Myometrial cell (primary cell): ENCODE data around the gene NAGA. TPM values are rescaled to one million over a fixed set of nuclear protein-coding genes. Genes with fewer than 3 reads are reported as not detected.

Experiments used
- total RNA-seq: library from RNA; depleted of rRNA; stranded (reverse); fragments of >200 nt; gene quantifications from 2 replicates; pipeline ENCODE4 v1.2.3, GENCODE V29; 2015

Gene NAGA
- 55.3 and 63.1 TPM in 2 replicates for total RNA-seq

DNA sequence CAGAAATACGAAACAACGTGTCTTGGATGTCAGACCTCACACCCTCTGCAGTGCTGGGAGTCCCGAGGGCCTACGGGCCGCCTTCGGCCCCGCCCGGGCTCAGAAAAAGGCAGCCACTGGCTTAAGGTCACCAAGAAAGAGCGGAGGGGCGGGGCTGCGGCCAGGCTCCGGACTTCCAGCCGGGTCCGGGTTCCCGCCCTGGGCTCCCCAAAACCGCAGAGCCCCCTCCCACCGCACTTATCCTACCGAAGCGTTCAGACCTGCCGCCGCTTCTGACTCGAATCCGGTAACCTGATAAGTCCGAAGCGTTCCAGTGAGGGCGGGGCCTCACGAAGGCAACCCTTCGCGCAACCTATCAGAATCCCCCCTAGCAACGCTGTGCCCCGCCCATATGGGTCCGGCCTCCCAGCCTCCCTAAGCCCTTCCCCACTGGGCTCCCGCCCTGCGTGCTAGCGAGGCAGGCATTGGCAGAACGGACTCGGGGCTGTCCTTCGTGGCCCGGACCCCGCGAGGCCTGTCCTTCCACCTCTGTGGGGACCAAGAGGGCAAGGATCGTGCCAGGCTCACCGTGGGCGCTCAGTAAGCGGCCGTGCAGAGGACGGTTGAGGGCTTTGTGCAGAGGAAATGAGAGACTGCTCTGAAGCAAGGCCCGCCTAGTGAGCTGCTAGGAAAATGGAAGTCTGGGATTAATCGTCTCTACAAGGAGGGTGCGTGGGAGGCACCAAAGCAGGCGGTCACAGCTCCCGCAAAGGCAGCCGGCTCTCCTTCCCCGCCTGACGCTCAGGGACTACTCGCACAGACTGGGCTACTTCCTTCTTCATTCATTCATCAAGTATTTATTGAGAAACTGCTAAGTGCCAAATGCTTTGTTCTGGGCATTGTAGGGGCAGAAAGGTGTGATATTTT is at the start of gene NAGA:
Gene NAGA (minus strand): TSS at position 296 of the 906 bp plus-strand sequence. CDS start 515 bp downstream, outside the sequence.

DNA sequence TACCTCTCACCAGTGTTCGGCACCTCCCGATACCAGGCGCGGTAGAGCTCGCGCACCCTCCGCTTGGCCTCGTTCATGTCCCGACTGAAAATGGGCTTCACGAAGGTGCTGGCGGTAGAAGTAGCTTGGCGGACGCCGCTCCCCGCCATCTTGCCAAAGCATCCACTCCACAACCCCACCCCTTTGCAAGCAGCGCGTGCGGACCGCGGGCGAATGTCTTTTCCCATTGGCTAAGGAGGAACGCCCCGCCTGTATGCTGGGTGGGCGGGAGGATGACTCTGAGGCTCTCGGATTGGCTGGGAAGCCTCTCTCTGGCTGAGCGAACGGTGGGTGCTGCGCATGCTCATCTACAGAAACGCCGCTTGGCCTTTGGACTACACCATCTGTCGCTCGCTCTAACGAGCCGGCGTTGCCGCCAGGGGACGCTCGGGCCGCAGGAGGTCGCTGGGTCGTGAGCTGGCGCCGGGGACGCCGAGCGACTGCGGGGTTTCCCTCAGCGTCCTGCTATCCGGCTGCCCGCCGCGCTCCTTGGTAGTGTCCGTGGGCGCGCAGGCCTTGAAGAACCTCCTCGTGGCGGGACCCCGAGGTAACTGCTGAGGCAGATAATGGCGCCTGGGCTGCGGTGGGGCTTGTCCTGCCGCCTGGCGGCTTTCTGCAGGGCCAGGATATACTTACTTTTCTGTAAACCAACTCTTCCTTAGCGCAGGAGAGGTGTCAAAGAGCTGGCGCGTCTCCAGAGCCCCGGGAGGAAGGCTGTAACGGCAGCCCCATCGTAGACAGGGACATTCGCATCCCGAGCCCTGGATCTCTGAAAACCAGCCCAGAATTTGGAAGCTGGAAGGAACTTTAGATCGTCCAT is 20.2 kb upstream of the NAGA start, which contains the start of gene NDUFA6:
Gene NDUFA6 (minus strand): TSS at position 177 of the 859 bp plus-strand sequence. CDS start 28 bp downstream, at position 149.

GRCh38 chr22:42079319-42080251 is 9.0 kb upstream of the NAGA start, which contains the start of gene SMDT1:
TSS of gene SMDT1 (plus strand) at chr22:42079700. CDS start at chr22:42079769, 69 bp downstream.

GRCh38 chr22:42074132-42074811 is 3.7 kb upstream of the NAGA start, which contains the start of gene PHETA2:
TSS of gene PHETA2 (plus strand) at chr22:42074248. CDS start at chr22:42077294, 3,046 bp downstream.

Other genes starting within 250 kb of the NAGA start
- gene SREBF2, start 237.7 kb downstream of the NAGA start, total RNA-seq, result 72.4 and 74.4 TPM in 2 replicates
- gene SHISA8, start 155.7 kb downstream of the NAGA start, total RNA-seq, result not detected in 2 replicates
- 0.18 TPM in 1 of 2 replicates, not detected in the other for gene TNFRSF13C, start 144.0 kb downstream of the NAGA start, total RNA-seq
- gene CENPM, start 123.7 kb downstream of the NAGA start, total RNA-seq, result 43.1 and 43.8 TPM in 2 replicates
- under 0.01 TPM in 1 of 2 replicates, not detected in the other for gene SEPTIN3, start 101.4 kb downstream of the NAGA start, total RNA-seq
- 0.18 TPM in 1 of 2 replicates, not detected in the other for gene WBP2NL, start 72.0 kb downstream of the NAGA start, total RNA-seq
- gene PHETA2, start 3.4 kb upstream of the NAGA start, total RNA-seq, result 27.5 and 29.4 TPM in 2 replicates
- gene SMDT1, start 8.9 kb upstream of the NAGA start, total RNA-seq, result 4.6 and 6.0 TPM in 2 replicates
- gene NDUFA6, start 20.0 kb upstream of the NAGA start, total RNA-seq, result 70.2 and 84.5 TPM in 2 replicates
- gene CYP2D6, start 60.0 kb upstream of the NAGA start, total RNA-seq, result not detected in 2 replicates
- 19.3 and 25.2 TPM in 2 replicates for gene TCF20, start 199.8 kb upstream of the NAGA start, total RNA-seq